ENCODE data around the gene SYT3.

SYT3 gene

DNA sequence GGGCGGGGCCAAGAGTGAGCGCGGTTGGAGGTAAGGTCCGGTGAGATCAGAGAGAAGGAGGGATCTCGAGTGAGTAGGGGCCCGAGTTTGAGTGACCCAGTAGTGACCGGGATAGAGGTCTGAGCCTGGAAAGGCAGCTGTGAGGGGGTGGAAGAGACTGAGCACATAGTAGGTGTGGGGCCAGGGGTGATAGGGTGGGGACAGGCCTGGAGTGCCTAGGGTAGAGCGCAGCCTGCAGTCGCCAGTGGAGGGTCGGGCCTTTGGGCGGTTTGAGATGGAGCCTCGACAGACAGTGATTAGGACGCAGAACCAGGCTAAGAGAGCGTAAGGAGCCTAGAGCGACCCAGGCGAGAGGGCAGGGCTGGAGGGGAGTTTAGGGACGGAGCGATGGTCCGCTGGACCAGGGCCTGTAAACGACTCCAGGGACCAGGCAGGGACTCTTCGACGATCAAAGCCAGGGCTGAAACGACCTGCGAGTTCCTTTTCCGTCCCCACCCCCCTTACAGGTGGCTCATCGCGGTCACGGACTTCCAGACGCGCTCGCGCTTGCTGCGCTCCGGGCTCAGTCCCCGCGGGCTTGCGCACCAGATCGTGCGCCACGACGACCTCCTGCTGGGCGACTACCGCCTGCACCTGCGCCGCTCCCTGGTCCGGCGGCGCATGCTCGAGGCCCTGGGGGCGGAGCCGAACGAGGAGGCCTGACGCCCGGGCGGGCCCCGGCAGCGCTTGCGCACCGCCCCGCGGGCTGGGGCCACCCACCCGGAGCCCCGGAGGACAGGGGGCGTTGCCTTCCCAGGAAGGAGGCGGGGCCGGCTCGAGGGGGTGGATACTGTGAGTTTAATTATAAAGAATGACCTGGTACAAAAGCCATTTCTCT lies 19.0 kb upstream of the SYT3 start:
- in situ Hi-C loops (cut with HindIII; ENCODE audit: low sequenced_read_pairs) = no loop called here
- DNase-seq (ENCODE audit: low read depth) = no peak
- TF ChIP-seq, protein P1, sequence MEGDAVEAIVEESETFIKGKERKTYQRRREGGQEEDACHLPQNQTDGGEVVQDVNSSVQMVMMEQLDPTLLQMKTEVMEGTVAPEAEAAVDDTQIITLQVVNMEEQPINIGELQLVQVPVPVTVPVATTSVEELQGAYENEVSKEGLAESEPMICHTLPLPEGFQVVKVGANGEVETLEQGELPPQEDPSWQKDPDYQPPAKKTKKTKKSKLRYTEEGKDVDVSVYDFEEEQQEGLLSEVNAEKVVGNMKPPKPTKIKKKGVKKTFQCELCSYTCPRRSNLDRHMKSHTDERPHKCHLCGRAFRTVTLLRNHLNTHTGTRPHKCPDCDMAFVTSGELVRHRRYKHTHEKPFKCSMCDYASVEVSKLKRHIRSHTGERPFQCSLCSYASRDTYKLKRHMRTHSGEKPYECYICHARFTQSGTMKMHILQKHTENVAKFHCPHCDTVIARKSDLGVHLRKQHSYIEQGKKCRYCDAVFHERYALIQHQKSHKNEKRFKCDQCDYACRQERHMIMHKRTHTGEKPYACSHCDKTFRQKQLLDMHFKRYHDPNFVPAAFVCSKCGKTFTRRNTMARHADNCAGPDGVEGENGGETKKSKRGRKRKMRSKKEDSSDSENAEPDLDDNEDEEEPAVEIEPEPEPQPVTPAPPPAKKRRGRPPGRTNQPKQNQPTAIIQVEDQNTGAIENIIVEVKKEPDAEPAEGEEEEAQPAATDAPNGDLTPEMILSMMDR (IDR thresholded peaks at IDR 0.05; ENCODE audit: low read depth, low read length, missing control alignments) = no peak
- H3K4me3 ChIP-seq (ENCODE audit: low read depth, low read length) = no peak overlapping the region

GRCh38 chr19:50657712-50658440 lies 18.2 kb upstream of the SYT3 start:
- in situ Hi-C loops (cut with HindIII; ENCODE audit: low sequenced_read_pairs) = no loop called here
- TF ChIP-seq, protein P1 (IDR thresholded peaks at IDR 0.05; ENCODE audit: low read depth, low read length, missing control alignments) = no peak
- H3K4me3 ChIP-seq (ENCODE audit: low read depth, low read length) = no peak overlapping the region
- DNase-seq (ENCODE audit: low read depth) = peak; percentile 11

- H3K4me3 ChIP-seq (ENCODE audit: low read depth, low read length) = no peak overlapping the region
- DNase-seq (ENCODE audit: low read depth) = no peak
- in situ Hi-C loops (cut with HindIII; ENCODE audit: low sequenced_read_pairs) = no loop called here
- TF ChIP-seq, protein P1 (IDR thresholded peaks at IDR 0.05; ENCODE audit: low read depth, low read length, missing control alignments) = no peak
These were observed 17.6 kb upstream of the SYT3 start for GRCh38 chr19:50657222-50657669.

GRCh38 chr19:50654882-50655281 lies 15.2 kb upstream of the SYT3 start:
- H3K4me3 ChIP-seq (ENCODE audit: low read depth, low read length) = no peak overlapping the region
- TF ChIP-seq, protein P1 (IDR thresholded peaks at IDR 0.05; ENCODE audit: low read depth, low read length, missing control alignments) = no peak
- in situ Hi-C loops (cut with HindIII; ENCODE audit: low sequenced_read_pairs) = no loop called here
- no peak for DNase-seq (ENCODE audit: low read depth)

- in situ Hi-C loops (cut with HindIII; ENCODE audit: low sequenced_read_pairs) = no loop called here
- H3K4me3 ChIP-seq (ENCODE audit: low read depth, low read length) = no peak overlapping the region
- TF ChIP-seq, protein P1 (IDR thresholded peaks at IDR 0.05; ENCODE audit: low read depth, low read length, missing control alignments) = no peak
- DNase-seq (ENCODE audit: low read depth) = no peak
These were observed 13.0 kb upstream of the SYT3 start for GRCh38 chr19:50652722-50653121.

DNA sequence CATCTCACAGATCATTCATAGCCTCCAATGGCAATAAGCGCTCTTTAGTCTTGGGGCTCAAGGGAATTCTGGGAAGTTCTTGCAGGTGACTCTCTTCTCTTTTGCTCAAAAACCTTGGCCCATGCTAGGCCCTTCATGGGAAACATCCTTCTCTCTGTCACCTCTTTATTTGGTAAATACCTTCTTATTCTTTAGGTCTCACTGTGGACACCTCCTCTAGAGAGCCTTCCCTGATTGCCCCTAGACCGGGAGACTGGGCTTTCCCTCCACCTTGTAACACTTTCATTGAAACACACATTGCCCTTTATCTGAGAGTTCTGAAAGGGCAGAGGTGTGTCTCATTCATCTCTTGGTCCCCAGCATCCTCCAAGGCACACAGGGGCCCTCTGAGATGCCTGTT lies 11.5 kb upstream of the SYT3 start:
- H3K4me3 ChIP-seq (ENCODE audit: low read depth, low read length) = no peak overlapping the region
- TF ChIP-seq, protein P1 (IDR thresholded peaks at IDR 0.05; ENCODE audit: low read depth, low read length, missing control alignments) = no peak
- no peak for DNase-seq (ENCODE audit: low read depth)
- in situ Hi-C loops (cut with HindIII; ENCODE audit: low sequenced_read_pairs) = no loop called here
